Mesodermal cell (in vitro differentiated cells): ENCODE results near the gene DNAH3. TPM values are rescaled to one million over a fixed set of nuclear protein-coding genes. Genes with fewer than 3 reads are reported as not detected.
"Not testable (repeated sequence)": the region's sequence is repeated elsewhere in the genome, so short reads cannot be mapped to it uniquely, and the experiment has no call there.

Experiments used
- H3K27ac ChIP-seq: 2 replicates; pipeline ENCODE4 v1.7.0; 2013; ENCODE audit warnings: mild to moderate bottlenecking, low read depth, low read length, moderate library complexity; ENCODE audit not compliant: severe bottlenecking
- H3K36me3 ChIP-seq: 2 replicates; pipeline ENCODE4 v1.7.1; 2013; ENCODE audit warnings: mild to moderate bottlenecking, low read length, moderate library complexity; ENCODE audit not compliant: control insufficient read depth, insufficient read depth
- H3K4me1 ChIP-seq: one replicate; pipeline ENCODE4 v1.7.1; 2013; ENCODE audit warnings: mild to moderate bottlenecking, low read length; ENCODE audit not compliant: insufficient read depth, control insufficient read depth, poor library complexity, severe bottlenecking
- H3K4me3 ChIP-seq: 2 replicates; pipeline ENCODE4 v1.7.0; 2013; ENCODE audit warnings: low read length, control low read depth, mild to moderate bottlenecking; ENCODE audit not compliant: insufficient read depth, poor library complexity, severe bottlenecking; ENCODE audit errors: extremely low read depth
- H3K9me3 ChIP-seq: 2 replicates; pipeline ENCODE4 v1.7.1; 2013; ENCODE audit warnings: mild to moderate bottlenecking, low read length, moderate library complexity; ENCODE audit not compliant: control insufficient read depth
- WGBS, 2 experiments: methylation state at CpG; one replicate each; pipeline ENCODE4 v1.1.5; 2013; ENCODE audit warnings: missing lambda C conversion rate in 2 of 2; ENCODE audit not compliant: insufficient coverage in 2 of 2; 5-methylcytosine and 5-hydroxymethylcytosine counted together
- polyA plus RNA-seq, 2 experiments: library from polyadenylated mRNA; stranded (reverse); fragments of 50-300 nt; gene quantifications; one replicate each; pipeline ENCODE4 v1.2.3, GENCODE V29; 2013

Gene DNAH3, protein sequence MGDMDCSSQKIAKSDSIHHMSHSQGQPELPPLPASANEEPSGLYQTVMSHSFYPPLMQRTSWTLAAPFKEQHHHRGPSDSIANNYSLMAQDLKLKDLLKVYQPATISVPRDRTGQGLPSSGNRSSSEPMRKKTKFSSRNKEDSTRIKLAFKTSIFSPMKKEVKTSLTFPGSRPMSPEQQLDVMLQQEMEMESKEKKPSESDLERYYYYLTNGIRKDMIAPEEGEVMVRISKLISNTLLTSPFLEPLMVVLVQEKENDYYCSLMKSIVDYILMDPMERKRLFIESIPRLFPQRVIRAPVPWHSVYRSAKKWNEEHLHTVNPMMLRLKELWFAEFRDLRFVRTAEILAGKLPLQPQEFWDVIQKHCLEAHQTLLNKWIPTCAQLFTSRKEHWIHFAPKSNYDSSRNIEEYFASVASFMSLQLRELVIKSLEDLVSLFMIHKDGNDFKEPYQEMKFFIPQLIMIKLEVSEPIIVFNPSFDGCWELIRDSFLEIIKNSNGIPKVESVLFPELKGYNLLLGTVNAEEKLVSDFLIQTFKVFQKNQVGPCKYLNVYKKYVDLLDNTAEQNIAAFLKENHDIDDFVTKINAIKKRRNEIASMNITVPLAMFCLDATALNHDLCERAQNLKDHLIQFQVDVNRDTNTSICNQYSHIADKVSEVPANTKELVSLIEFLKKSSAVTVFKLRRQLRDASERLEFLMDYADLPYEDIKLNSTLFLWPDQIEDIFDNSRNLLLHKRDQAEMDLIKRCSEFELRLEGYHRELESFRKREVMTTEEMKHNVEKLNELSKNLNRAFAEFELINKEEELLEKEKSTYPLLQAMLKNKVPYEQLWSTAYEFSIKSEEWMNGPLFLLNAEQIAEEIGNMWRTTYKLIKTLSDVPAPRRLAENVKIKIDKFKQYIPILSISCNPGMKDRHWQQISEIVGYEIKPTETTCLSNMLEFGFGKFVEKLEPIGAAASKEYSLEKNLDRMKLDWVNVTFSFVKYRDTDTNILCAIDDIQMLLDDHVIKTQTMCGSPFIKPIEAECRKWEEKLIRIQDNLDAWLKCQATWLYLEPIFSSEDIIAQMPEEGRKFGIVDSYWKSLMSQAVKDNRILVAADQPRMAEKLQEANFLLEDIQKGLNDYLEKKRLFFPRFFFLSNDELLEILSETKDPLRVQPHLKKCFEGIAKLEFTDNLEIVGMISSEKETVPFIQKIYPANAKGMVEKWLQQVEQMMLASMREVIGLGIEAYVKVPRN (N-terminal part only)
- not detected for polyA plus RNA-seq (2013, experiment 1 of 2)
- not detected for polyA plus RNA-seq (2013, experiment 2 of 2)

DNA sequence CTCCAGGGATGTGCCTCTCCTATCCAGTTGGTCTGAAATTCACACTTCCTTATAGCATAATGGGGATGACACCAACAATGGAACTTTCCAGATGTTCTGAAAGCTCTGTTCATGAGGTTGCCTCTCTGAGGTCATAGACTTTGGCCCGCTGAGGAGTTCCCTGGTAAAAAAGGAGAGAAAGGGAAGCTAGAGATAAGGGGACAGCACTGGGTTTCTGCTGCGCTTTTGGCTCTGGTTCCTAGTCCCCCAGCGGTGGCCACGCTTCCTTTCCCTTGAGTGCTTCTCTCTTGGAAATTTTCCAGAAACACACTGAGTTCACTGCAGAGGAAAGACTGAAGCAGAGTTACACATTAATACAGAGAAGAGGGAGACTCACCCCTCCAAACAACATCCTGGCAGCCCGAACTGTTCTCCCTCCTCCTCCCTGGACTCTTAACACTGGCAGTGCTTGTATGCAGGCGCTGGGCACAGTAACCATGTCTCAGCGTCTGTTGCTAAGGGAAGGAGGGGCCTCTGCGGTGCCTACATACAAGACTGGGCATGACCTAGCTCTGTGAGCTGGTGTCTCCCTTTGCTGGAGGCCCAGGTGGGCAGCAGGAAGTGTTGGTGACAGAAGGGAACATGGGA, at the start of gene DNAH3:
Gene DNAH3 (minus strand): TSS at position 472 of the 627 bp plus-strand sequence. CDS start 527 bp downstream, outside the sequence.
- no peaks in the 10 kb centered on the region for H3K9me3 ChIP-seq
- 85 to 89% methylated on average over 6 to 7 of the region's 8 CpGs for WGBS, 2 experiments
- no peaks in the 10 kb centered on the region for H3K36me3 ChIP-seq
- H3K4me1 ChIP-seq, result no peaks in the 10 kb centered on the region
- no peak within 1 kb of the TSS for H3K4me3 ChIP-seq
- H3K27ac ChIP-seq, result no peak within 1 kb of the TSS

- H3K4me1 ChIP-seq, result no peaks in the 10 kb centered on the region
- WGBS, 2 experiments, result 78 to 85% methylated on average over 4 of the region's 5 CpGs
- no peak overlapping the region for H3K27ac ChIP-seq
- no peaks in the 10 kb centered on the region for H3K36me3 ChIP-seq
- H3K4me3 ChIP-seq, result no peak overlapping the region
- no peaks in the 10 kb centered on the region for H3K9me3 ChIP-seq
These were observed 49.1 kb upstream of the DNAH3 start for GRCh38 chr16:21199607-21200218.

DNA sequence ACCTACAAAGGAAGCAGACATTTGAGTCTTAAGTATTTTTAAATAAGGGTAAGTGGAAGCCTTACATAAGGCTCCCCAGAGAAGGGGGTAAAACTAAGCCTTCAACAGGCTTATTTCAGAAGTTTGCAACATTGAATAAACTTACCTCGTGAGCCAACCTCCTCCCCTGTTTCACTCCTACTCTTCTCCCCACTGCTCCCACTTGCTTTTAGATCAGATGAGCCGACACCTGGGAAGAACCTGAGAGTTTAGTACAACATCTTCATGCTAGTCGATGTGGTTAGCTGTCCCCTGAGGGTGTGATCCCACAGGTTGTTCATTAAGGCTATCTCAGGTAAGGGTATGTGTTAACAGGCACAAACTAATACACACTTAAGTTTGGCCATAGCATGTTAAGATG, 47.0 kb upstream of the DNAH3 start:
- 100% methylated on average over 1 of the region's 3 CpGs; no CpG with 5 or more reads in 1 of the 2 experiments for WGBS, 2 experiments
- no peaks in the 10 kb centered on the region for H3K4me1 ChIP-seq
- no peaks in the 10 kb centered on the region for H3K9me3 ChIP-seq
- H3K27ac ChIP-seq, result no peak overlapping the region
- H3K36me3 ChIP-seq, result no peaks in the 10 kb centered on the region
- H3K4me3 ChIP-seq, result no peak overlapping the region

GRCh38 chr16:21197112-21197511, 46.5 kb upstream of the DNAH3 start:
- no peak overlapping the region for H3K27ac ChIP-seq
- no peaks in the 10 kb centered on the region for H3K9me3 ChIP-seq
- H3K36me3 ChIP-seq, result no peaks in the 10 kb centered on the region
- H3K4me3 ChIP-seq, result no peak overlapping the region
- H3K4me1 ChIP-seq, result no peaks in the 10 kb centered on the region
- WGBS, 2 experiments, result 92 to 100% methylated on average over 1 of the region's 1 CpG

- not testable (repeated sequence) for H3K9me3 ChIP-seq, H3K27ac ChIP-seq, H3K36me3 ChIP-seq, H3K4me3 ChIP-seq, H3K4me1 ChIP-seq
- WGBS, 2 experiments, result 78 to 92% methylated on average over 6 to 7 of the region's 8 CpGs
These were observed 44.7 kb upstream of the DNAH3 start for GRCh38 chr16:21195330-21195729.

- H3K4me1 ChIP-seq, result no peaks in the 10 kb centered on the region
- H3K36me3 ChIP-seq, result no peaks in the 10 kb centered on the region
- no peak overlapping the region for H3K27ac ChIP-seq
- H3K9me3 ChIP-seq, result peaks cover 3% of the 10 kb centered on the region
- 79 to 88% methylated on average over 5 of the region's 6 CpGs for WGBS, 2 experiments
- H3K4me3 ChIP-seq, result no peak overlapping the region
These were observed 44.2 kb upstream of the DNAH3 start for GRCh38 chr16:21194771-21195301.

DNA sequence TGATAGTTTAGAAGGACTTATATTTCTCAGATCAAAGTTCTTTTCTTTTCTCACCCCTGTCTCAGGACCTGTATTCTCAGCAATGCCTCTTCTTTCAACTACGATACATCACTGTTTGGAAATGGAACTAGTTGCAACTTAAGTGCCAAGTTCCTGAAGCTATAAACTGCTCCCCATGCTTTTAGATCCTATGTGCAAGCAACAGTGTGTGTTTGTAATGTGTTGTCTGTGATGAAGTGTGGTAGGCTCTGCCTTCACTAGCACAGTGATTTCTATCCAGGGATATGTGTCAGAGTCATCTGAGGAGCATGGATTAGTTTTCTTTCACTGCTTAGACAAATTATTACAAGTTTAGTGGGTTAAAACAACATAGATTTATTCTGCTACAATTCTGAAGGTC, 42.3 kb upstream of the DNAH3 start:
- Histone ChIP-seq H3K4me1 (peaks cover 6% of the 10 kb centered on the region), H3K9me3 (peaks cover 3% of the 10 kb centered on the region), H3K36me3 (no peaks in the 10 kb centered on the region), H3K4me3 (no peak overlapping the region), H3K27ac (no peak overlapping the region)
- WGBS, 2 experiments, result 100% methylated on average over 1 of the region's 1 CpG; no CpG with 5 or more reads in 1 of the 2 experiments

- H3K4me3 ChIP-seq, result no peak overlapping the region
- no peak overlapping the region for H3K27ac ChIP-seq
- peaks cover 13% of the 10 kb centered on the region for H3K4me1 ChIP-seq
- peaks cover 3% of the 10 kb centered on the region for H3K9me3 ChIP-seq
- no peaks in the 10 kb centered on the region for H3K36me3 ChIP-seq
These were observed 40.0 kb upstream of the DNAH3 start for GRCh38 chr16:21190599-21190998.

- Histone ChIP-seq H3K9me3 (peaks cover 3% of the 10 kb centered on the region), H3K27ac (no peak overlapping the region), H3K36me3 (no peaks in the 10 kb centered on the region), H3K4me3 (no peak overlapping the region), H3K4me1 (peaks cover 13% of the 10 kb centered on the region)
- 100% methylated on average over 2 of the region's 4 CpGs; no CpG with 5 or more reads in 1 of the 2 experiments for WGBS, 2 experiments
These were observed 39.4 kb upstream of the DNAH3 start for GRCh38 chr16:21190013-21190412.
